GM10266 (cell line): ENCODE measurements around the gene SMG7.
A peak's percentile ranks its signal among the peaks of the same experiment; 100 is the strongest.

Experiments used
- DNase-seq: peaks from one replicate; pipeline ENCODE4 v3.0.0; 2012; ENCODE audit errors: extremely low spot score
- TF ChIP-seq, protein P1 (sequence below): IDR thresholded peaks from 2 replicates; pipeline ENCODE4 v1.5.1; 2012; ENCODE audit warnings: mild to moderate bottlenecking, low read depth; ENCODE audit not compliant: control insufficient read depth, insufficient read depth; ENCODE audit errors: missing control alignments

SMG7 gene

GRCh38 chr1:183580281-183580682 is 108.0 kb downstream of the SMG7 start:
- TF ChIP-seq, protein P1, sequence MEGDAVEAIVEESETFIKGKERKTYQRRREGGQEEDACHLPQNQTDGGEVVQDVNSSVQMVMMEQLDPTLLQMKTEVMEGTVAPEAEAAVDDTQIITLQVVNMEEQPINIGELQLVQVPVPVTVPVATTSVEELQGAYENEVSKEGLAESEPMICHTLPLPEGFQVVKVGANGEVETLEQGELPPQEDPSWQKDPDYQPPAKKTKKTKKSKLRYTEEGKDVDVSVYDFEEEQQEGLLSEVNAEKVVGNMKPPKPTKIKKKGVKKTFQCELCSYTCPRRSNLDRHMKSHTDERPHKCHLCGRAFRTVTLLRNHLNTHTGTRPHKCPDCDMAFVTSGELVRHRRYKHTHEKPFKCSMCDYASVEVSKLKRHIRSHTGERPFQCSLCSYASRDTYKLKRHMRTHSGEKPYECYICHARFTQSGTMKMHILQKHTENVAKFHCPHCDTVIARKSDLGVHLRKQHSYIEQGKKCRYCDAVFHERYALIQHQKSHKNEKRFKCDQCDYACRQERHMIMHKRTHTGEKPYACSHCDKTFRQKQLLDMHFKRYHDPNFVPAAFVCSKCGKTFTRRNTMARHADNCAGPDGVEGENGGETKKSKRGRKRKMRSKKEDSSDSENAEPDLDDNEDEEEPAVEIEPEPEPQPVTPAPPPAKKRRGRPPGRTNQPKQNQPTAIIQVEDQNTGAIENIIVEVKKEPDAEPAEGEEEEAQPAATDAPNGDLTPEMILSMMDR = peak; percentile 25
- DNase-seq = no peak

- TF ChIP-seq, protein P1 = no peak
- no peak for DNase-seq
Measured at GRCh38 chr1:183582021-183582713, 109.9 kb downstream of the SMG7 start.

- DNase-seq = no peak
- TF ChIP-seq, protein P1 = no peak
Measured at GRCh38 chr1:183583466-183583865, 111.2 kb downstream of the SMG7 start.

DNA sequence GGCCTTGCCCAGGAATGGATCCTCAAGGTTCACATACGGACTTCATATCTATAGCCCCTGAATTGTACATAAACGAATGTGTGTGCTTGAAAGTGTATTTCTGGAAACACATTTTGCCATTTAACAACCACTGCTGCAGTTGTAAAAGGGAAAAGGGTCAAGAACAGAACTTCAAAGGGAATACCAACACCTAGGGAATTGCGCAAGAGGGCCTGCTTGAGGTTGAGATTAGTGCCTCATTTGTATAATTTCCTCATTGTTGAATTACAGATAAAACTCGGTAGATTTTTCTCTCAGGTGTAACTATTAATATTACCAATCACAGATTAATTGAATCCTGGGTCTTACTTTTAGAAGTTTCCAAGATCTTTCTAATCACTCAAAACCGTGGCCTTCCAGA is 111.8 kb downstream of the SMG7 start:
- no peak for DNase-seq
- TF ChIP-seq, protein P1 = no peak

DNA sequence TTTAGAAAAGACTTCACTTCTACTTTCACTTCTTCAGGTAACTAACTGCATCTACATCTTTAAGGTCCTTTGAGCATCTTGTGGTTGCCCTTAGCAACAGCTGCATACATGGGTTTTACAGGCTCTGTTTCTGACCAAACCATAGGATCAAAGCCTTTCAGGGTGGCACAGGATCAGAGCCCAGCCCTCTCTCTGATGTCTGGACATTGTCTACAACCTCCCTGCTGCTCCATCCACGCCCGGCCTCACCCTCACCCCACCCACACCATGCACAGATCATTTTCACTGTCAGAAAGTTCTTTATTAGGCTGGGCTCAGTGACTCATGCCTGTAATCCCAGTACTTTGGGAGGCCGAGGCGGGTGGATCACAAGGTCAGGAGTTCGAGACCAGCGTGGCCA is 112.7 kb downstream of the SMG7 start:
- no peak for DNase-seq

GRCh38 chr1:183586455-183586854 is 114.2 kb downstream of the SMG7 start:
- TF ChIP-seq, protein P1 = no peak
- no peak for DNase-seq

More for the DNA sequence above, 112.7 kb downstream of the SMG7 start:
- TF ChIP-seq, protein P1 = no peak

- TF ChIP-seq, protein P1 = no peak
- no peak for DNase-seq
Measured at GRCh38 chr1:183586926-183587325, 114.6 kb downstream of the SMG7 start.
